HG02884 (cell line): ENCODE results near the gene WDR45.

Experiments used
- ATAC-seq: cut with Tn5 transposase; IDR thresholded peaks from one replicate; pipeline ENCODE4 v1.9.1; 2021; ENCODE audit warnings: mild to moderate bottlenecking, moderate library complexity; ENCODE audit not compliant: unreplicated experiment

WDR45 gene

DNA sequence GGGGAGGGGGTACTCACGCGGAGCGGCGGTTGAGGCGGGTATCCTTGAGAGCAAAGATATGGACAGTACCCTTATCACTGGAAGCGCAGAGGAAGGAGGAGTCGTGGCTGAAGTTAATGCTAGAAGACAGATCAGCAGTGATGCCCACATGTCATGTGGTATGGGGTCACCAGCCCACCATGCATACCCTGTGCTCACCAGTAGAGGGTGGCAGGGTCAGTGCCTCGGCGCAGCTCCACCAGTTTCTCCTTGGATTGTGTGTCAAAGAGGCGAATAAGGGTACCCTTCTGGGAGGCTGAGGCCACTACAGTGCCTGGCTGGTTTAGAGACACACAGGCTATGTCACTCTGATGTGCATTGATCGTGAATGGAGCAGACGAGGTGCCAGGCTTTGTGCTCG, 4.3 kb downstream of the WDR45 start:
- no peak for ATAC-seq

DNA sequence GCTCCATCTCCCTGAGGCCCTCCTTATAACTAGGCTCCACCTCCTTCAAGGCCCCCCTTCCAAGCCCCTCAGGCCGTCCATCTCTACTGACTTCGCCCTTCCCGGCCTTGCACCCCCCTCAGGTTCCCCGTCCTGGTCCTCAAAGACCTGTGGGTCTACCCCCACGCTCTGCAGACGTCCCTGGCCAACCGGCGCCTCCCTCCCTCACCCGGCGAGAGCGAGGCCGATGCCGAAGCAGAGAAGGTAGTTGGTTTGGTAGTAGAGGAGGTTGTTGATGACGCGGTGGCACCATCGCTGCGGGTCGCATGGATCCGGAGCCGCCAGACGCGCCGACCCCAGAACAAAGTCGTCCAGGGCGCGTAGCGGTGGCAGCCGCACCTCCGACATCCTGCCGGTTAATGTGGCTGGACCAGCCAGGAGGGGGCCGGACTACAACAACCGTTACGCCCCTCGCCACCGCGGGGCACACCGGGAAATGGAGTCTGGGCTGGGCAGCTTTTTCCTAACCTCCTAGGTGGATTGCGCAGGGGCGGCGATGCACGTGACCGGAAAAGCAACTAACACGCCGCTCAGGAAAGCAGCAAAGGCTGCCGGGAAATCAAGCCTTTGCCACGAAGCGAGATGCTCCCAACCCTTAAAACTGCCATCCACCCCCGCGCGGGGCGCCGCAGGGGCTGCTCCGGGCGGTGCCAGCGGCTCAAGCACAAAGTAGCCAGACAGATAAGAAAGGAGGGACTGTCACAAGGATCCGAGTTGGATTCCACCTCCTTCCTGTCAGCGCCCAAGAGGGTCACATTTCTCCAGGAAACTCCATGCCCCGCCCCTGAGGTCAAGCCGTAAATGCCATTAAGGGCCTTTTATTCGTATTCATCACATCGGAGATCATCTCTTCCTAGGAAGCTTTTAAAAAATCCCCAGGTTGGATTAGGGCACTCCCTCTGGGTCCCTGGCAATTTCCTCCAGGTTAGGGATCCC, 5.8 kb downstream of the WDR45 start, which contains the start of gene PRAF2:
Gene PRAF2 (minus strand): TSS at position 402 of the 975 bp plus-strand sequence. CDS start 15 bp downstream, at position 387.
- ATAC-seq: peak; percentile 85

DNA sequence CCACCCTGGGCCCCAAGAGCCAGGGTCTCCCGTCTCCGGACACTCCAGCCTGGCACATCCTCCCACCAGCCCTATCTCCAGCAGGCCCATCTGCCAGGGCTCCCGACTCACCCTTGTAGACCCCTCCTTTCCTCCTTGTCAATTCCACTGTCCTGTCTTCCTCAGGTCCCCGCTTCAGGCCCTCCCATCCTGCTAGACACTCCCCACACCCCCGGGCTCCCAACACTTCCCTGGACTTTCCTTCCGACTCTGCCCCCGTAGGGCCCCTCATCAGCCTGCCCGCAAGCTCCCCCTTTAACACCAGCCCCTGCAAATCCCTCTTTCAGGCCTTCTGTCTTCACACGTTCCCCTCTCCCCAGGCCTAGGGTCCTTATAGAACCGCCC, 7.0 kb downstream of the WDR45 start:
- ATAC-seq: no peak

DNA sequence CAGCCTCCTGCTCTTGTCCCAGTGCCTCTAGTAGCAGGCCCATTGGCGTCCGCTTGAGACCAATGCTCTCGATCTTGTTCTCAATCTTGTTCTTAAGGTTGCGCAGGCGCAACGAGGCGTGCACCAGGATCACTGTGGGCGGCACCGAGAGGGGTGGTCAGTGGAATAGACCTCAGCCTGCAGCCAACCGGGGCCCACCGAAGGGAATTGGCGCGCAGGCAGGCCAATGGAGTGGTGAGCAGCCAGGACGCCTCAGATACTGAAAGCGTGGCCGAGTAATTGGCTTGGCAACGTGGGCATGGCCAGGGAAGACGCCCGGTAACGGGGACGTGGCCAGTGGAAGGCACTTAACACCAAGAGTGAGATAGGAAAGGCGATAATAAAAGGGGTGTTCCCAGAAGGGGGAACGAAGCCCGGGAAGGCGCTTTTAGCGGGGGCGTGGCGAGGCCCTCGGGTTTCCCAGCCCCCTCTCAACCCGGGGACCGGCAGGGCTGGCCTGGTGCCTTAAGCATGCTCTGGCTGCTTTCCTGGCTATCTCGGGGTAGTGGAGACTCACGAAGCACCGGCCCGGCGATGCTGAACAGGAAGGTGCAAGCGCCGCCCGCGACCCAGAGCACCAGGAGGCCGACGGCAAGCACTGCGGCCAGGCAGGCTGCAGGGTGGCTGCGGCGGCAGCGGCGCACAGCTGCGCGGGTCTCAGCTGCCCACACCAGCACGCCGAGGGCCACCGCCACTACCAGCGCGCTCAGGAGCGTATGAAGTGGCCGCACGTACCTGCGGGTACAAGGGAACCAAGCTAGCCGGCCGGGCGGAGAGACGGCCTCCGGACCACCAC, 7.6 kb downstream of the WDR45 start:
- ATAC-seq: no peak

DNA sequence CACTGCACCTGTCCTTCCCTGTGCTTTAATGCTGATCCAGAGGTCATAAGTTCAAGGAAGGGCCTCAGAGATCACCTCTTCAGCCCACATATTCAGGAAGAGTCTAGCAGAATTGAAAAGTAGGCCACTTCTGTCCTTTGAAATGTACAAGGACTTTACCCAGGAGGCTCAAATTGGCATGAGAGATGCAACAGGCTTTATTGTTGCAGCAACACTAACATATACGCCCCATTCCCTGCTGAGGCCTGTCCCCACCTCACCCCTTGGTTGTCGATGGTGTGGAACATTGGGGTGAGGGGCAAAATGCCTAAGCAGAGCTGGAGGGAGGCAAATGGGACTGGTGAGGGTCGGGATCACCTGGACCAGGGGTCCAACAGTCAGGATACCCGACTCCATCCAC, 8.7 kb downstream of the WDR45 start:
- ATAC-seq: no peak

DNA sequence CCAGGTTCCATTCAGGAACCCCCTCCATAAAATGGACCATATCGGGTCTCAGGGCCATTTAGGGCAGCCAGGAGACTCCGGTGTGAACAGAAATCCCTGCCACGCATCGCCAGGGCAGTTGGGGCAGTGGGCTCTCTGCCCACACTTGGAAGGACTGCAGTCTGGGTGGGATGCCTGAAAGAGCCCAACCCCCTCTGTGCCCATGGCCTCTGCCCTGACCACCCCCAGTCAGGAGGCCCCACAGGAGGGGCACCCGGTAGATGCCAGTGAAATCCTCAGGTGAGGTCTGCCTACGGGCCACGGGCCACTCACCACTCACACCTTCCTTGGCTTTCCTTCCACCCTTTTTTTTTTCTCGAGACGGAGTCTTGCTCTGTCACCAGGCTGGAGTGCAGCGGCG, 10.6 kb downstream of the WDR45 start:
- no peak for ATAC-seq

DNA sequence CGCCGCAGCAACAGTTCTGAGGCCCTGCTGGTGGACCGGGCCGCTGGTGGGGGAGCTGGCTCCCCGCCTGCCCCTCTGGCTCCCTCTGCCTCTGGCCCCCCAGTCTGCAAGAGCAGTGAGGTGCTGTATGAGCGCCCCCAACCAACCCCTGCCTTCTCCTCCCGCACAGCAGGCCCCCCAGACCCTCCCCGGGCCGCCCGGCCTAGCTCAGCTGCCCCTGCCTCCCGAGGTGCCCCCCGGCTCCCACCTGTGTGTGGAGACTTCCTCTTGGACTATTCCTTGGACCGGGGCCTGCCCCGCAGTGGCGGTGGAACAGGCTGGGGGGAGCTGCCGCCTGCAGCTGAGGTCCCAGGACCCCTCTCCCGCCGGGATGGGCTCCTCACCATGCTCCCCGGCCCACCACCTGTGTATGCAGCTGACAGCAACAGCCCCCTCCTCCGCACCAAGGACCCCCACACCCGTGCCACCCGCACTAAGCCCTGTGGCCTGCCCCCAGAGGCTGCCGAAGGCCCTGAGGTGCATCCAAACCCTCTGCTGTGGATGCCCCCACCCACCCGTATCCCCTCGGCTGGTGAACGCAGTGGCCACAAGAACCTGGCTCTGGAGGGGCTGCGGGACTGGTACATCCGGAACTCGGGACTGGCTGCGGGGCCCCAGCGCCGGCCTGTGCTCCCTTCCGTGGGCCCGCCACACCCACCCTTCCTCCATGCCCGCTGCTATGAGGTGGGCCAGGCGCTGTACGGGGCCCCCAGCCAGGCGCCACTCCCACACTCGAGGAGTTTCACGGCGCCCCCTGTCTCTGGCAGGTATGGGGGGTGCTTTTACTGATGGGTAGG, 12.2 kb downstream of the WDR45 start:
- ATAC-seq: no peak

- no peak for ATAC-seq
Observed at GRCh38 chrX:49066690-49067089, 13.0 kb downstream of the WDR45 start.

DNA sequence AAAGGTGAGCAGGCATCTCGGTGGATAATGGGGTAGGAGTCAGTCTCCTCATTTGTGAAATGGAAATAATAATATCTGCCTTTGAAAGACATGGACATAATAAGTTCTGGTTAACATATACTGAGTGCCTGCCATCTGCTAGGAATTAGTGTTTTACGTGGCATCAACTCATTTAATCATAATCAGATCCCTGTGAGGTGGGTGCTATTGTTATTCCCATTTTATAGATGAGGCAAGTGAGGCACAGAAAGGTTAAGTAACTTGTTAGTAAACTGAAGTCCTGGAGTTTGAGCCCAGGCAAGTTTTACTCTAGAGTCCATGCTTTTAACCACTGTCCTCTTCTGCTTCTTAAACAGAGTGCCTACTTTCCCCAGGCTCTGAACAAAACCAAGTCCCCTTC, 13.4 kb downstream of the WDR45 start:
- no peak for ATAC-seq

GRCh38 chrX:49064735-49065134, 15.0 kb downstream of the WDR45 start:
- no peak for ATAC-seq

DNA sequence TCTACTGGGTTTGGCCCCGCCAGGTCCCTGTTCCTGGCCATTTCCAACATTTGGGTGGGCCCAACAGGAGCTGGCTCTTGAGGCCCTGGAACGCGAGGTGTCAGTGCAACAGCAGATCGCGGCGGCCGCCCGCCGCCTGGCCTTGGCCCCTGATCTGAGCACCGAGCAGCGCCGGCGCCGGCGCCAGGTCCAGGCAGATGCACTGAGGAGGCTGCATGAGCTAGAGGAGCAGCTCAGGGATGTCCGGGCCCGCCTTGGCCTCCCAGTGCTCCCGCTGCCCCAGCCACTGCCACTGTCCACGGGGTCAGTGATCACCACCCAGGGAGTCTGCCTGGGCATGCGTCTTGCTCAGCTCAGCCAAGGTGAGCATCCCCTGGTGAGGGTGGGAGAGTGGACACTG, 15.4 kb downstream of the WDR45 start:
- no peak for ATAC-seq

DNA sequence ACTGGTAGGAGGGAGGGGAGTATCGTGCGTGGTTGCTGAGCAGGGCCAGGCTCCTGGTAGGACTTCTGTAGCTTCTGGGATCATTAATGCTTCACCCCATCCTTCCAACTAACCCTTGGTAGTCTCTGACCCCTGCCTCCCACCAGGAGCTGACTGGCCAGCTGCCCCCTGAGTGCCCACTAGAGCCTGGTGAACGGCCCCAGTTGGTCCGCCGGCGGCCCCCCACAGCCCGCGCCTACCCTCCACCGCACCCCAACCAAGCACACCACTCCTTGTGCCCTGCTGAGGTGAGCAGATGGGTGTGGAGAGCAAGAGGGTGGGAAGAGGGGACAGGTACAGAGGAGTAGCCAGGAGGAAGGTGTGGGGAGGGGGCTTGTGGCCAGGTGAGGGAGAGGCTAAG, 16.0 kb downstream of the WDR45 start:
- ATAC-seq: no peak

DNA sequence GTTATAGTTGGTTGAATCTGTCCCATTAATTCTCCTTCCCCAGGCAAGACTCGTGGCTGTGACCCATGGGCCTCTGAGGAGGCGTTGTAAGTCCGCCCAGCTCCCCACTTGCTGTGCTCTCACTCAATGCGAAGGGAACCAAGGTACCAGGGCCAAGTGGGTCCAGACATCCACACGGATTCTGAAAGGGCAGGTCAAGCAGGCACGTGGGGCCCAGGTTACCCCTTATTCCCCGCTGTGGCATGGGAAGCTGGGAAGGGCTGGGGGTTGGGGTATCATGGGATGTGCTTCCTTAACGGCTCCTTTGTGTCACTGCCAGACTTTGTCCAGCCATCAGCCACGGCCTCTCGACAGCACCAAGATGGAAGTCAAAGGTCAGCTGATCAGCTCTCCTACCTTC, 17.8 kb downstream of the WDR45 start:
- no peak for ATAC-seq

DNA sequence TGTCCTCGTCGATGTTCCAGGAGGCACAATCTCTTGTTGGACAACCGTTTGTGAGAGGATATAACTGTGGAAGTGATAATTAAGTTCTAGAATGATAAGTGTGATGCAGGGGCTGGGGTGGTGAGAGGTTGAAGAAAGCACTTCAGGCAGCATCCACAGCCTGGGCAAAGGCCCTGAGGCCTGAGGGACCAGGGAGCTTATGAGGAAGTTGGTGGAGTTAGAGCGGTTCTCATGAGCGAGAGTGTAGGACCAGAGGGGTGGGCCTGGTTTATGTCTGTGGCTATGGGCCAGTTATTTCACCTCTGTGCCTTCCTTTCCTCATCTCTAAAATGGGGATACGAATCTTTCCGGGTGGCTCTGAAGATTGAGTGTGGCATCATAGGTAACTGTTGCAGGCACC, 18.2 kb downstream of the WDR45 start:
- no peak for ATAC-seq

DNA sequence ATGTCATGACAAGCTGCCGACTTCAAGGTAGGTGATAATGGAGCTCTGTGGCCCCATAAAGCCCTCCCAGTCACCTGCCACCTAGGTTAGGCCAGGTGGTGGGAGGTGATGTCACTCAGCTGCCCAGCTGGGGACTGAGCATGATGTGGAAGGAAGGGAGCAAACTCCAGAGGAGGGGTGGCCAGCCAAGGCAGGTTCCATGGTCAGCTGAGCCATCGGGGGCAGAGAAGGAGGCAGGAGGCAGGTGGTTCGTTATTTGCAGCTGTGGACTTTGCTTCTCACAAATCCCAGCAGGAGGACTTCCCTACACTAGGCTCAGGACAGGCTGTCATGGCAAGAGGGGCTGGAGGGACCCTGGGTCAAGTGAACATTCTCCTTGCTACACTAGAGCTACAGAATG, 18.8 kb downstream of the WDR45 start:
- no peak for ATAC-seq

DNA sequence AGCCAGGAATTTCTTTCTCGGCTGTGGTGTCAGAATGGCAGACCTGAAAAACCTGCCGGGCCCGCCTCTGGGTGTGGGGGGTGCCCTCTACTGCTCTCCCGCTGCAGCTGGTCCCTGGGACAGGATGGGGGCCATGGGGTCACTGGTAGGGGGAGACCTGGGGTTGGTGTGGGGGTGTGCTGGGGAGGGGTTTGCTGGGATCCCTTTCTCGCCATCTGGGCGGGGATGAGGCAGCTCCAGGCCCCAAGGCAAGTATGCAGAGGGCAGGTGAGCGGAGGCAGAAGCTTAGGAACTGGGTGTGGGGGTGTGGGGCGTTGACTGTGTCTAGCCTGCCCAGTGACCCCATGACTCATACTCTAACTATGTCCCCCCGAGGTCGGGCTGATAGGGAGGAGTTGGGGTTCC, 20.0 kb downstream of the WDR45 start:
- ATAC-seq: no peak

- no peak for ATAC-seq
Observed at GRCh38 chrX:49059201-49059600, 20.5 kb downstream of the WDR45 start.

DNA sequence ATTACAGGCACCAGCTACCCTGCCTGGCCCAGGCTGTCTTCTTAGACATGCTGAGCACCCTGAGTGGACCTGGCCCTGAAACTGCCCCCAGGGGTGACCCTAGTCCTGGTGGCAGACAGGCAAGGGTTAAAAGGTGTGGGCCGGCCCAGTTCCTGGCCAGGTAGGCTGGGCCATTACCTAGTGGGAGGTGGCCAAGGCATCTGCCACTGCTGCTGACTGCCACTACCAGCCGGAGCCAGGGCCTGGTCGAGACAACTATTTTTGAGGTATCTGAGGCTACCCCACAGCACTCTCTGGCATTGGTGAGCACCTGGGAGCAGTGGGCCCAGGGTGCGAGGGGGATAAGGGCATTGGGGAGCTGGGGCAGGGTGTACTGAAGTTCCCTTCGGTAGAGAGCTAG, 20.9 kb downstream of the WDR45 start, which contains the start of gene CCDC120:
Gene CCDC120 (plus strand): TSS at position 206 of the 400 bp plus-strand sequence. CDS start 3,043 bp downstream, outside the sequence.
- no peak for ATAC-seq

DNA sequence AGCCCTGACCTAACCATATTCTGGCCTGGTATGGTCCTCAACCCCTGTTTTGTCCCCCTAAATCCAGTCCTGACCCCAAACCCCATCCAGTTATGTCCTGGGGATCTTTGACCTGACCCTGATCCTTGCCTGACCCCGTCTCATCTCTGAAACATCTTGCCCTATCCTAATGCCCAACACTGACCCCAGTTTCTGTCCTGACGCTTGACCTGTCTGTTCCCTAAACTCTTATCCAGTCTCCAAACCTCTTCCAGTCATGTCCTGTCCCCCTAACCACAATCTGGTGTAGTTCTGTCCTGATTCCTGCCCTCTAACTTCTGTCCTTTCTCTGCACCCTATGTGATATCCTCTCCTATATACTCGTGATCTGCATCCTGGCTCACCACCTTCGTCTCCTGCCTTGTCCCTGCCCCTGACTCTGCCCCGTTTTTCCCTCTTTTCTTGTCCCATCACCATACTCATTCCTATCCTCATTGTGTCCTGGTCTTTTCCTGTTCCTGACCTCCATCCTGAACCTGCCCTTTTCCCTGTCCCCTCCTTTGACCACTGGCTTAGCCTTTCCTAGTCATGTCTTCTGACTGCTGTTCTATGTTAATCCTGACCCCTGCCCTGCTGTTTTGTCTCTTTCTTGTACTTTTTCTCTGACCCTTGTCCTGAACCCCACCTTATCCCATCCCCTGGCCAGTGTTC, 25.5 kb downstream of the WDR45 start:
- no peak for ATAC-seq
